HUDEP-2 (cell line): ENCODE data around the gene ASB18.

Source experiments
- DNase-seq, 76 experiments: peaks; one replicate each; lab custom pipeline; 2025; ENCODE audit not compliant: unreplicated experiment in 76 of 76; lab: John Stamatoyannopoulos, UW

The ASB18 gene

GRCh38 chr2:236209535-236209934, 54.7 kb downstream of the ASB18 start:
- no peak for DNase-seq

- DNase-seq = no peak
Observed at GRCh38 chr2:236208019-236208926, 55.9 kb downstream of the ASB18 start.

GRCh38 chr2:236207472-236207871, 56.7 kb downstream of the ASB18 start:
- DNase-seq = no peak

GRCh38 chr2:236205867-236206645, 58.1 kb downstream of the ASB18 start:
- no peak for DNase-seq

GRCh38 chr2:236204953-236205352, 59.3 kb downstream of the ASB18 start:
- DNase-seq = no peak

- DNase-seq = no peak
Observed at GRCh38 chr2:236200378-236200777, 63.8 kb downstream of the ASB18 start.

GRCh38 chr2:236196366-236196765, 67.8 kb downstream of the ASB18 start:
- no peak for DNase-seq

GRCh38 chr2:236195726-236196125, 68.5 kb downstream of the ASB18 start:
- DNase-seq = no peak

- no peak for DNase-seq
Observed at GRCh38 chr2:236194786-236195185, 69.4 kb downstream of the ASB18 start.

GRCh38 chr2:236193026-236193425, 71.2 kb downstream of the ASB18 start:
- no peak for DNase-seq

GRCh38 chr2:236190674-236191073, 73.5 kb downstream of the ASB18 start:
- no peak for DNase-seq

GRCh38 chr2:236184701-236185100, 79.5 kb downstream of the ASB18 start:
- DNase-seq = no peak

GRCh38 chr2:236180831-236181453, 83.3 kb downstream of the ASB18 start:
- peak in 40 of 76 experiments; percentile 6 to 58 (median 27) for DNase-seq

GRCh38 chr2:236180076-236180816, 84.0 kb downstream of the ASB18 start:
- DNase-seq = peak in 5 of 76 experiments; percentile 8 to 33 (median 24)

- DNase-seq = no peak
Observed at GRCh38 chr2:236179236-236180075, 84.8 kb downstream of the ASB18 start.

GRCh38 chr2:236178890-236179235, 85.3 kb downstream of the ASB18 start:
- DNase-seq = no peak

- DNase-seq = peak in 65 of 76 experiments; percentile 5 to 94 (median 55)
Observed at GRCh38 chr2:236177967-236178889, 86.0 kb downstream of the ASB18 start.

GRCh38 chr2:236177604-236177966, 86.6 kb downstream of the ASB18 start:
- DNase-seq = peak in 65 of 76 experiments; percentile 12 to 94 (median 62)

- DNase-seq = no peak
Observed at GRCh38 chr2:236176951-236177350, 87.3 kb downstream of the ASB18 start.
